ENCODE results near the gene WFIKKN2. TPM values are rescaled to one million over a fixed set of nuclear protein-coding genes. Genes with fewer than 3 reads are reported as not detected.

WFIKKN2 gene
- total and polyA plus RNA-seq, 2 of the 8 experiments (the other 6 are each of a cell fraction or from before 2014, with no cell fraction given) = 0.07 to 0.30 TPM

- Histone ChIP-seq H3K4me1 (replicated peaks in 1 of 4; ENCODE audit: control insufficient read depth in 3 of 4, insufficient read depth in 4 of 4, low read length in 3 of 4) (no peaks in the 10 kb centered on the region), H2BK5ac (ENCODE audit: low read depth, low read length) (no peak overlapping the region), H3K4me2 (ENCODE audit: insufficient read depth in 1 of 2, low read depth in 2 of 2, low read length in 2 of 2) (no peak overlapping the region), H3K23ac (ENCODE audit: insufficient read length) (no peak overlapping the region), H3K9ac (replicated peaks in 1 of 4; ENCODE audit: extremely low read depth in 1 of 4, low read depth in 3 of 4, low read length in 3 of 4) (no peak overlapping the region), H2BK15ac (ENCODE audit: low read length) (no peak overlapping the region), H3K56ac (replicated peaks; ENCODE audit: insufficient read length, low read depth, low read length) (no peak overlapping the region), H3K27ac (ENCODE audit: low read depth, low read length) (no peak overlapping the region), H2AFZ (ENCODE audit: low read length) (no peak overlapping the region), H2BK20ac (ENCODE audit: low read length) (no peak overlapping the region), H4K5ac (ENCODE audit: insufficient read length, low read depth, low read length) (no peak overlapping the region), H2BK12ac (ENCODE audit: low read depth, low read length) (peak overlapping the region; percentile 6; the same call in 1 of the 2 replicates), H3K79me1 (ENCODE audit: low read depth, low read length) (no peaks in the 10 kb centered on the region), H3K9me3 (ENCODE audit: insufficient read depth in 2 of 2, low read depth in 1 of 2, low read length in 1 of 2) (no peaks in the 10 kb centered on the region), H3K27me3 (replicated peaks in 1 of 4; ENCODE audit: control insufficient read depth in 3 of 4, extremely low read depth in 1 of 4, insufficient read depth in 3 of 4, low read length in 3 of 4) (no peaks in the 10 kb centered on the region), H3K4ac (replicated peaks; ENCODE audit: insufficient read length, low read depth, low read length) (no peak overlapping the region), H3K23me2 (ENCODE audit: low read depth, low read length) (no peaks in the 10 kb centered on the region), H3K36me3 (ENCODE audit: control insufficient read depth in 2 of 4, insufficient read depth in 4 of 4, low read length in 3 of 4) (no peaks in the 10 kb centered on the region), H2BK120ac (replicated peaks; ENCODE audit: low read depth, low read length) (no peak overlapping the region), H4K20me1 (replicated peaks in 1 of 2; ENCODE audit: control insufficient read depth in 1 of 2, insufficient read depth in 2 of 2, low read length in 2 of 2) (no peaks in the 10 kb centered on the region), H2AK5ac (ENCODE audit: low read depth, low read length) (no peak overlapping the region), H3K79me2 (ENCODE audit: control insufficient read depth in 1 of 2, insufficient read depth in 2 of 2, low read length in 2 of 2) (no peaks in the 10 kb centered on the region), H3K4me3 (ENCODE audit: extremely low read depth in 1 of 4, insufficient read depth in 2 of 4, low read depth in 3 of 4, low read length in 4 of 4) (no peak overlapping the region), H4K91ac (replicated peaks; ENCODE audit: insufficient read length, low read length) (no peak overlapping the region), H4K8ac (ENCODE audit: extremely low read depth, insufficient read depth, low read length) (peak overlapping the region; percentile 63; the same call in 1 of the 2 replicates), H3K18ac (ENCODE audit: extremely low read depth, low read length) (no peak overlapping the region), H3K14ac (ENCODE audit: insufficient read length) (no peak overlapping the region)
- 84% methylated on average over 7 of the region's 7 CpGs; no CpG with 5 or more reads in 1 of the 2 experiments for WGBS, 2 experiments (ENCODE audit: extremely low coverage in 1 of 2, insufficient coverage in 1 of 2, insufficient read length in 1 of 2, insufficient replicate concordance in 2 of 2, low coverage in 1 of 2, low lambda C conversion rate in 2 of 2, missing lambda C conversion rate in 1 of 2)
- no peak for FAIRE-seq
- POLR2A ChIA-PET (ENCODE audit: partially characterized antibody) = interaction anchor here (0.6 kb wide), 1 partner anchor 14 kb away, joined by 3 read pairs; no protein-coding TSS in a partner anchor
- TF ChIP-seq KDM5A (IDR thresholded peaks at IDR 0.05; ENCODE audit: low read length) (no peak), GABPA (IDR thresholded peaks at IDR 0.05; ENCODE audit: borderline replicate concordance, insufficient read depth, low read length) (no peak), EZH2 (IDR thresholded peaks at IDR 0.05; ENCODE audit: low read depth, low read length, severe bottlenecking) (no peak), SUZ12 (IDR thresholded peaks at IDR 0.05; ENCODE audit: low read length) (no peak), FOSL1 (IDR thresholded peaks at IDR 0.05; ENCODE audit: insufficient read depth, low read depth, low read length) (no peak), BACH1 (IDR thresholded peaks at IDR 0.05; ENCODE audit: low read length) (no peak), RXRA (IDR thresholded peaks at IDR 0.05; ENCODE audit: insufficient read depth, low read depth, low read length) (no peak), ASH2L (IDR thresholded peaks at IDR 0.05; ENCODE audit: low read length) (no peak), SIX5 (IDR thresholded peaks at IDR 0.05; ENCODE audit: low read depth, low read length) (no peak), TAF1 (IDR thresholded peaks at IDR 0.05; ENCODE audit: low read depth, low read length) (no peak)
- TF ChIP-seq, protein P1, sequence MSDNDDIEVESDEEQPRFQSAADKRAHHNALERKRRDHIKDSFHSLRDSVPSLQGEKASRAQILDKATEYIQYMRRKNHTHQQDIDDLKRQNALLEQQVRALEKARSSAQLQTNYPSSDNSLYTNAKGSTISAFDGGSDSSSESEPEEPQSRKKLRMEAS (IDR thresholded peaks at IDR 0.05) = no peak
- TF ChIP-seq, protein P2, sequence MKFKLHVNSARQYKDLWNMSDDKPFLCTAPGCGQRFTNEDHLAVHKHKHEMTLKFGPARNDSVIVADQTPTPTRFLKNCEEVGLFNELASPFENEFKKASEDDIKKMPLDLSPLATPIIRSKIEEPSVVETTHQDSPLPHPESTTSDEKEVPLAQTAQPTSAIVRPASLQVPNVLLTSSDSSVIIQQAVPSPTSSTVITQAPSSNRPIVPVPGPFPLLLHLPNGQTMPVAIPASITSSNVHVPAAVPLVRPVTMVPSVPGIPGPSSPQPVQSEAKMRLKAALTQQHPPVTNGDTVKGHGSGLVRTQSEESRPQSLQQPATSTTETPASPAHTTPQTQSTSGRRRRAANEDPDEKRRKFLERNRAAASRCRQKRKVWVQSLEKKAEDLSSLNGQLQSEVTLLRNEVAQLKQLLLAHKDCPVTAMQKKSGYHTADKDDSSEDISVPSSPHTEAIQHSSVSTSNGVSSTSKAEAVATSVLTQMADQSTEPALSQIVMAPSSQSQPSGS (IDR thresholded peaks at IDR 0.05; ENCODE audit: low read length) = no peak
- no peak for DNase-seq (ENCODE audit: low read depth in 1 of 2, low spot score in 2 of 2)
- CTCF ChIA-PET (ENCODE audit: partially characterized antibody) = interaction anchor here (0.9 to 6.0 kb wide), 8 partner anchors 9 to 41 kb away, joined by 3 to 28 read pairs (median 6); no protein-coding TSS in a partner anchor
Observed at GRCh38 chr17:50808413-50808812, 27.0 kb upstream of the WFIKKN2 start.

All from H1 (cell line).